Pons (tissue), 1 donor: ENCODE measurements around the gene VPS33A.
A peak's percentile ranks its signal among the peaks of the same experiment; 100 is the strongest.
"Not testable (repeated sequence)": the region's sequence is repeated elsewhere in the genome, so short reads cannot be mapped to it uniquely, and the experiment has no call there.

ENCODE experiments used
- DNase-seq: peaks from one replicate; pipeline ENCODE4 v3.0.0-alpha.2; 2016; ENCODE audit warnings: low spot score

VPS33A gene

GRCh38 chr12:122266230-122266901, at the start of gene VPS33A:
TSS of gene VPS33A (minus strand) at chr12:122266494. CDS start at chr12:122266408, 86 bp downstream.
- peak; percentile 93 for DNase-seq

- DNase-seq = no peak
Measured at GRCh38 chr12:122312926-122313325, 46.6 kb upstream of the VPS33A start.

GRCh38 chr12:122311696-122312095, 45.4 kb upstream of the VPS33A start:
- no peak for DNase-seq

DNA sequence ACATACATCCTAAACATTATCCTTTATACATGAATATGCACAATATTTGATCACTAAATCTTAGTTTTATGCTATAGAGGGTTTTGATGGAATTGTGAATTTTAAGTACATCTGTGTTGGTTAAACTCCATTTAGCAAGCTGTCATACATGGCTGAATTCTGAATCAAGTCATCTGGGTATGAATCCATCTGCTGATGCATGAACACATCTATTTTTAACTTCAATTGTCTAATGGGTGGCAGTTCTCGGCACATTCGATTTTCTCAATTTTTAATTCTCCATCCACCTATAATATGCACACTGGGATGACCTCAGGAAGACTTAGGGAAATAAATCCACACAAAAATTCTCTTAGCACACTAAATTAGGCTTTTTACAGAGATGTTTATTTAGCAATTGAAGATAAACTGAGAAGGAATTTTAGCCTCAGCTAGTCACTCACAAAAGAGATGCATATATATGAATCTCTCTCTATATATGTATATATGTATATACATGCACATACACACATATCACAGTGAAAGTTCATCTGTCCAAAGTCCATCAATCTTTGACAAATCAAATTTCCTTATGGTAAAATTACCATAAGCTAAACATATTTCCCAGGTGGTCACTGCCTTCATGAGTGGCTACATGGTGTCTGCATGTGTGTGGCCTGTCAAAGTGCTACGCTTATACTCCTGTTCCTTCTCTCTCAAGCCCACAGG, 44.5 kb upstream of the VPS33A start:
- DNase-seq = no peak

DNA sequence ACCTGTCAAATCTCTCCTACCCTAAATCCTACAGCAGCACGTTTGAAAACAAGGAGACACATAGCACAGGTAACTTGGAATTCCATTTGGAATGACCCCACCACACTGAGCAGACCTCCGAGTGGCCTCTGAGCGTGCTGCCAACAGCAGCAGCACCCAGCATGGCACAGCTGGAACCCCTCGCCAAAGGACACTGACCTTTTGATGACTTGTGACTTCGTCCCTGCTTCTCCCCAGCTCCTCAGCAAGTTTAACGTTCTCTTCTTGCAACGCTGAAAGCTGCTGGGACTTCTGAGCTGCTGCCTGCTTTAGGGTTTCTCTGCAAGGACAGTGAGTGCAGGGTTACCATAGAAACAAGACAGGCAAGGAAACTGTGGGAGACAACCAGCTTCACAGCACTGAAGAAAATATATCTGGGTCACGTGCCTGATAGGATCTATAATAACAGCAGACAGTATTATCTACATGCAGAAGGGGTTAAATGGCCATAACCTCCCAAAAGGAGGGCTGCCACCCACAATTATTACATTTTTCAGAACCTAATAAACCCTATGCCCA, 43.3 kb upstream of the VPS33A start:
- no peak for DNase-seq

DNA sequence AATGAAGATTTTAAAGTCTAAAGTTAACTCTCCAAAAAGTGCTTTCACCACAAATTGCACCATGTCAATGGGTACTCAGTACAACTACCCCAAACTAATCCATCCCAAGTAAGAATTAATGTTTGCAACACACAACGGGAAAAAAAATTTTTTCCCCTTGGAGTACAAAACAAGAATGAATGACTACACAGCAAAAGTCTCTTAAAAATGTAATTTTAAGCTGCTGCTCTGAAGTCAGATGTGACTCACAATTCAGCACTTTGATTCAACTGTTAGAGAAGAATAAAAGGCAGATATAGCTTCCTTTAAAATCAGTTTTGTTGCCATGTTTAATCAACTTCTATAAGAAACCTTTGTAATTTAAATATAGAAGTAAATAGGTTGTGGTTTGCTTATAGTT, 42.5 kb upstream of the VPS33A start:
- no peak for DNase-seq

DNA sequence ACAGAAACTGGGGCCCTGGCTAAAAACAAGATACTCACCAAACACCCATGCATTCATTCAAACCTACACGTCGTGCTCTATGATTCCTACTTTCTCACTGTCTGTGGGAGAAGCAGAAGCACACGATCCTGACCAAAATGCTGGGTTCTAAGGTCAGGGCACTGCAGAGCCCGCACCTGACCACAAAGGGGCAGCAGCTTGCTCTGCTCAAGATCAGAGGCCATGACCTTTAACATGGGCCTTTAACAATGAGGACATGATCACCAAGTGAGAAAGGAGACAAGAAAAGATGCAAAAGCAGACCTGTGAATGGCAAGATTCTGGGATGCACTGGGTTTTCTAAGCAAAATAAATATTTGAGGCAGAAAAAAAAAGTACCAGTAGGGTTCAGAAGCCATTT, 40.1 kb upstream of the VPS33A start:
- no peak for DNase-seq

DNA sequence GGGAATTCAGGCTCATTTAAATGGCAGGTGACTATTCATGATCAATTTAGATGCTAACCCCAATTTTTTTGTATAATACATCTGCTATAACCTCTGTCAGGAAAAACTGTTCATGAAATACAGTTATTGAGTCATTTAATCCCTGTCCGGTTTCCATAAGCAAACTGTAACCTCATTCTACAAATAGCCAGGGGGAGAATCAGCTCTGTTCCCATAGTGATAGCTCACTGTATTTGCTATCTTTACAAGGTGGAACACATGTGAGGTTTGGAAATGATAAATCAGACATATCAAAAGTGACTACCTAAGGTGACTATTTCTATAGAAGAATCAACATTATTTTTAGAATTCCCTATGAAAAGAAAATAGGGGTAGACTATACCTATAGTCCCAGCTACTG, 38.6 kb upstream of the VPS33A start:
- no peak for DNase-seq

DNA sequence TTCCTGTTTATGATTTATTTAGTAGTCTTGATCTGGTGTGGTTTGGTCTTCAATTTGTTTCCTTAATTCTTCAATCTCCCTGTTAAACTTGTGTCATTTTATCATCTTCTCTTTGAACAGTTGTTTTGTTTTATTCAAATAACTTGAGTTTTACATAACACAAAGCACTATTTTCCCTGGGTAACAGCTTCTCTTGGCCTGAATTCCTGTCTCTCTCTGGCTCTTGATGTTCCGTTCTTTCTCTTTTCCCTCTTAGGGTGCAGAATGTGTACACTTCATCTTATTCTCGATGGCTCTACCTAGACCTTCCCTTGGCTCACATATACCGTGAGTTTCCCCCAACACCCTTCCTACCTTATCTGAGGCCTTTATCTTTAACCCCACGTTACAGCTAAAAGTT, 36.8 kb upstream of the VPS33A start:
- DNase-seq = peak; percentile 39

DNA sequence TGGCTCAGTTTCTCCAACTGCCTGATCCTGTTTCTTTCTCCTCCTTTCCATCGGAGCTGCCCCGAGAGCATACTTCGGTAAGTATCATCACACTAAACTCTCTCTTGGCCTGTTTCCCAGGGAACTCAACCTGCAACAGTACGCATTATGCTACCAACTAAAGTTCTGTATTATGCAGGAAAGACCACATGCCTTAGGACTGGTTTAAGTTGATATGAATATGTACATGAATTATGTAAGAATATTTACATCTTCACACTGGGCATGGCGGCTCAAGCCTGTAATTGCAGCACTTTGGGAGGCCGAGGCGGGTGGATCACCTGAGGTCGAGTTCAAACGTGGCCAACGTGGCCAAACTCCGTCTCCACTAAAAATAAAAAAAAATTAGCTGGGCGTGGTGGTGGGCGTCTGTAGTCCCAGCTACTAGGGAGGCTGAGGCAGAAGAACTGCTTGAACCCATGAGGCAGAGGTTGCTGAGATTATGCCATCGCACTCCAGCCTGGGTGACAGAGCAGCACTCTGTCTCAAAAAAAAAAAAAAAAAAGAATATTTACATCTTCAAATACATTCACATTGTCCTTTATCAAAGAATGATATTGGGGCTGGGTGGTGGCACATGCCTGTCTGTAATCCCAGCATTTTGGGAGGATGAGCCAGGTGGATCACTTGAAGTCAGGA, 31.9 kb upstream of the VPS33A start:
- no peak for DNase-seq

GRCh38 chr12:122297494-122297893, 31.2 kb upstream of the VPS33A start:
- DNase-seq = no peak

DNA sequence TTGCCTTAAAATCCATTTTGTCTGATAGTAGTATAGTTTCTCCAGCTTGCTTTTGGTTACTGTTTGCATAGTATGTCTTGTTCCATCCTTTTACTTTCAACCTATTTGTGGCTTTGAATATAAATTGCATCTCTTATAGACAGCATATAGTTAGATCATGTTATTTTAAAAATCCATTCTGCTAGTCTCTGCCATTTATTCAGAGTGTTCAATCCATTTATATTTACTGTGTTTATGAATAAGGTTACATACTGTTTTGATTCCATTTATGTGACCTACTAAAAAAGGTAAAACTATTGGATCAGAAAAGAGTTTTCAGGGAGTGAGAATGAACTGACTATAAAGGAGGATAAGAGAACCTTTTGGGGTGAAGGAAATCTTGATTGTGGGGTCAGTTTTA, 29.6 kb upstream of the VPS33A start:
- no peak for DNase-seq

DNA sequence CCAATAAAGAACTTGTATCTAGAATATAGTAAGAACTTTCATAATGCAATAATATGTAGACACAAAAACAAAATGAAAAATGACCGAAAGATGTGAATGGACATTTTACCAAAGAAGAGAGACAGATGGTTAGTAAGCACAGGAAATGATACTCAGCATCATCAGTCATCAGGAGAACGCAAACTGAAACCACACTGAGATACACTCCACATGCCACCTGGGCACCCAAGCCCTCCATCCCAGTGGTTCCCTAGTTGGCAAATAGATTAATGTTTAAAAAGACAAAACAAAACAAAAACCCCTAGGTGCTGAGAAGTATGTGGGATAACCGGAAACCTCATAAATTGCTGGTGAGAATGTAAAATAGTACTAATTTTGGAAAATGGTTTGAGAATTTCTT, 26.8 kb upstream of the VPS33A start:
- DNase-seq = no peak

- no peak for DNase-seq
Measured at GRCh38 chr12:122291431-122291830, 25.1 kb upstream of the VPS33A start.

- DNase-seq = no peak
Measured at GRCh38 chr12:122283680-122284079, 17.4 kb upstream of the VPS33A start.

DNA sequence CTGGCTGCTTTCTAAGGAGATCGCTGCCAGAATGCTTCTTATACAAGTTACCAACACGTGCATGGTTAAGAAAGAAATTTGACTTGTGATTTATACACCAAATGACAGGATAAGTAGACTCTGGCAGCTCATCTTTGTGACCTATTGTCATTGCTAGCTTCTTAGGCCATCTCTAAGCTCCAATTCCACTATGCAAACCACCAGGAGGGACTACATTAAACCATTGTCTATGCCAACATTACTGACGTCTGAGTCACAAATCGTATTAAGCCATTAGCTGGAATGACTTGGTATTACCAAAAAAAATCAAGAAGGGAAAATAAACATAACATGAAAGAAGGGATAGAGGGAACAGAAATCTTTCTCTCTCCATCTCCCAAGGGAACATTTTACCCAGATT, 15.8 kb upstream of the VPS33A start:
- no peak for DNase-seq

- DNase-seq = no peak
Measured at GRCh38 chr12:122276242-122276641, 9.9 kb upstream of the VPS33A start.

DNA sequence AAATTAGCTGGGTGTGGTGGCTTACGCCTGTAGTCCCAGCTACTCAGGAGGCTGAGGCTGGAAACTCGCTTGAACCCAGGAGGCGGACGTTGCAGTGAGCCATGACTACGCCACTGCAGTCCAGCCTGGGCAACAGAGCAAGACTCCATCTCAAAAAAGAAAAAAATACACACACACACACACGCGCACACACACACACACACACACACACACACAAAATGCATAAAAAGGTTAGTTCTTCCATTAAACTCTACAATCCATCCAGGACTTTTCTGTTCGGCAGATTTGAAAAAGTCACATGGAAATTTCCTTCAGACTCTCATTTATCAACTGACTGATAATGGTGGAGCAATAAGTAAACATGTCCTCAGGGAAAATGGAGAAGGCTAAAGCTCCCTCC, 9.2 kb upstream of the VPS33A start:
- no peak for DNase-seq

GRCh38 chr12:122265886-122266229, 436 bp downstream of the VPS33A start:
- DNase-seq = no peak

DNA sequence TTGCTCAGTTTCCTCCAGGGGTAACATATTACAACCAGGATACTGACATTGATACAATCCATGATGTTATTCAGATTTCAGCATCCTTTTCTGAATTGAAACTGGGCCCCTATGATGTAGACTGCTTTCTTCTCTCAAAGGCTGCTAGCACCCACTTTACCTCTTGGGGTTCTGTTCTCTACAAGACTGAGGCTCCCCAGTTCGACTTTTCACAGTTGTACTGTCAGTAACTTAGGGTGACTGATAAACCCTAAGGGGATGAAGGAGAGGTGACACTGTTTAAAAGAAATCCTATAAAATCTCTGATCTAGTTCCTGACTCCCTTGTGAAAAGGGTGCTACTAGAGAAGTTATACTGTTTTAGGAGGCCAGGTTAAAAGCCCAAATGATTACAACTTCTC, 818 bp downstream of the VPS33A start:
- DNase-seq = peak; percentile 22

DNA sequence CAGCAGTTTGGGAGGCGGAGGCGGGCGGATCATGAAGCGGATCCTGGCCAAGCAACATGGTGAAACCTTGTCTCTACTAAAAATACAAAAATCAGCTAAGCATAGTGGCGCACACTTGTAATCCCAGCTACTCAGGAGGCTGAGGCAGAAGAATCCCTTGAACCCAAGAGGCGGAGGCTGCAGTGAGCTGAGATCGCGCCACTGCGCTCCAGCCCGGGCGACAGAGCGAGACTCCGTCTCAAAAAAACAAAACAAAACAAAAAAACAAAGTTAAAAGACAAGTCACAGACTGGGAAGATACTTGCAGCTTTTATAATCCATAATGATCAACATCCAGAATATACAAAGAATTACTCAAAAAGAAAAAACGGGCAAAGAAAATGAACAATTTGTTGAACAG, 5.6 kb downstream of the VPS33A start:
- DNase-seq = not testable (repeated sequence)

GRCh38 chr12:122258939-122259338, 7.4 kb downstream of the VPS33A start:
- not testable (repeated sequence) for DNase-seq

DNA sequence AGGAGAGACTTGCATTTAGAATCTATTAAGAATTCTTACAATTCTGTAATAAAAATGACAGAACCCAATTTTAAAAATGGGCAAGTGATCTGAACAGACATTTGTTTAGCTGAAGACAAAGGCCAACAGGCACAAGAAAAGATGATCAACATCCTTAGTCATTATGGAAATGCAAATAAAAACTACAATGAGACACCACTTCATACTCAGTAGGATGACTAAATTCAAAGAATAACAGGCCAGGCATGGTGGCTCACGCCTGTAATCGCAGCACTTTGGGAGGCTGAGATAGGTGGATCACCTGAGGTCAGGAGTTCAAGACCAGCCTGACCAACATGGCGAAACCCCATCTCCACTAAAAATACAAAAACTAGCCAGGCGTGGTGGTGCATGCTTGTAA, 7.8 kb downstream of the VPS33A start:
- not testable (repeated sequence) for DNase-seq
